Right cardiac atrium (tissue), 5 donors: ENCODE data around the gene CNTFR. TPM values are rescaled to one million over a fixed set of nuclear protein-coding genes. Genes with fewer than 3 reads are reported as not detected.
A peak's percentile ranks its signal among the peaks of the same experiment; 100 is the strongest.

Source experiments
- ATAC-seq, 2 donors: fragments of 200-7000 bp; cut with Tn5 transposase; one replicate each; pipeline versions ENCODE4 v1.8.0 to v1.9.1; 2020; ENCODE audit warnings: moderate library complexity in 2 of 2, mild to moderate bottlenecking in 1 of 2
- DNase-seq, 3 donors: peaks; one replicate each; pipeline ENCODE4 v3.0.0-alpha.2; 2020
- H3K27ac ChIP-seq: one replicate; pipeline ENCODE4 v1.5.1; 2013; ENCODE audit warnings: mild to moderate bottlenecking, low read length, control low read depth, moderate library complexity
- H3K27me3 ChIP-seq: one replicate; pipeline ENCODE4 v1.6.1; 2013; ENCODE audit not compliant: control insufficient read depth, insufficient read depth
- H3K4me1 ChIP-seq: one replicate; pipeline ENCODE4 v1.6.1; 2013; ENCODE audit warnings: low read length; ENCODE audit not compliant: control insufficient read depth, insufficient read depth
- H3K4me3 ChIP-seq: one replicate; pipeline ENCODE4 v1.5.1; 2013; ENCODE audit warnings: low read length, control low read depth
- H3K9me3 ChIP-seq: one replicate; pipeline ENCODE4 v1.6.1; 2013; ENCODE audit warnings: low read length; ENCODE audit not compliant: control insufficient read depth
- WGBS: extraction: QIAGEN DNeasy Blood & Tissue Kit; methylation state at CpG from one replicate; pipeline ENCODE4 v1.1.7; 2013; 5-methylcytosine and 5-hydroxymethylcytosine counted together
- intact Hi-C, 4 donors: fragments of 100-400 bp; cut with DNase I; formaldehyde crosslinking; loops; one replicate each; pipeline versions ENCODE4 v1.11.0 to v1.14.0; 2022 to 2023
- polyA plus RNA-seq: library from polyadenylated mRNA; stranded (reverse); fragments of 200-250 nt; gene quantifications from one replicate; pipeline ENCODE4 v1.2.3, GENCODE V29; 2013
- total RNA-seq, 4 donors: library from RNA; stranded (reverse); fragmentation: NEBNext Ultra II Directional; extraction: Animal tissue kit (Norgen Biotek cat#: 25700); gene quantifications; one replicate each; pipeline ENCODE4 v1.2.1, GENCODE V29; 2021
- donor health status: healthy with polysubstance abuse.
- donor health status: DM: no; HTN: yes; CAD: no.
- donor health status: DM: no; HTN: no; CAD: no.
- donor health status: DM: no; HTN: yes; CAD: no; lungs with severe emphysema.
- donor health status: DM: yes; HTN: yes; CAD: no.

The CNTFR gene
- total and polyA plus RNA-seq, 5 donors, result 14.9 to 66.4 (median 51.5) TPM

GRCh38 chr9:34502471-34502870 is 87.1 kb downstream of the CNTFR start:
- intact Hi-C loops, result loop anchor here in 2 of 4 donors (5.0 to 10.0 kb wide), 6 partner anchors 45 to 100 kb away; no protein-coding TSS in a partner anchor
- H3K27ac ChIP-seq, result no peak overlapping the region
- no peaks in the 10 kb centered on the region for H3K9me3 ChIP-seq
- no peak overlapping the region for H3K4me3 ChIP-seq
- WGBS, result 47% methylated on average over 10 of the region's 10 CpGs
- H3K4me1 ChIP-seq, result peaks cover 6% of the 10 kb centered on the region
- H3K27me3 ChIP-seq, result no peaks in the 10 kb centered on the region
- DNase-seq (no peak), ATAC-seq (peak in 1 of 2 donors; percentile 36)

- peak; percentile 90 to 91 for ATAC-seq
- 10% methylated on average over 5 of the region's 5 CpGs for WGBS
- H3K27ac ChIP-seq, result no peak overlapping the region
- H3K4me3 ChIP-seq, result no peak overlapping the region
- peaks cover 6% of the 10 kb centered on the region for H3K4me1 ChIP-seq
- no peaks in the 10 kb centered on the region for H3K9me3 ChIP-seq
- H3K27me3 ChIP-seq, result no peaks in the 10 kb centered on the region
- DNase-seq, result peak; percentile 82 to 91 (median 89)
- intact Hi-C loops, result loop anchor here (2.0 to 10.0 kb wide), 9 partner anchors 45 to 169 kb away; no protein-coding TSS in a partner anchor
Observed at GRCh38 chr9:34501889-34502425, 87.6 kb downstream of the CNTFR start.

Other genes starting within 250 kb of the CNTFR start
- 1 to 10 TPM; 4.6 to 5.2 (median 4.8) TPM for gene MYORG, start 212.8 kb downstream of the CNTFR start, total RNA-seq
- 1.9 TPM for gene MYORG, start 212.8 kb downstream of the CNTFR start, polyA plus RNA-seq
- 10 to 100 TPM; 23.2 to 28.1 (median 25.5) TPM for gene FAM219A, start 131.2 kb downstream of the CNTFR start, total RNA-seq
- gene FAM219A, start 131.2 kb downstream of the CNTFR start, polyA plus RNA-seq, result 19.8 TPM
- gene DNAI1, start 130.9 kb downstream of the CNTFR start, total RNA-seq, result not detected
- gene DNAI1, start 130.9 kb downstream of the CNTFR start, polyA plus RNA-seq, result 0.16 TPM
- 1 to 10 TPM in 3 of 4 donors, under 1 TPM in 1; 0.67 to 2.3 (median 1.6) TPM for gene ENHO, start 66.7 kb downstream of the CNTFR start, total RNA-seq
- 3.2 TPM for gene ENHO, start 66.7 kb downstream of the CNTFR start, polyA plus RNA-seq
- 10 to 100 TPM; 17.8 to 34.5 (median 31.3) TPM for gene RPP25L, start 22.4 kb upstream of the CNTFR start, total RNA-seq
- 49.0 TPM for gene RPP25L, start 22.4 kb upstream of the CNTFR start, polyA plus RNA-seq
- gene DCTN3, start 30.8 kb upstream of the CNTFR start, total RNA-seq, result 100 to 1,000 TPM in 3 of 4 donors, 10 to 100 TPM in 1; 99.3 to 128 (median 117) TPM
- gene DCTN3, start 30.8 kb upstream of the CNTFR start, polyA plus RNA-seq, result 113 TPM
- gene ARID3C, start 39.3 kb upstream of the CNTFR start, total RNA-seq, result not detected
- gene ARID3C, start 39.3 kb upstream of the CNTFR start, polyA plus RNA-seq, result not detected
- gene SIGMAR1, start 48.1 kb upstream of the CNTFR start, total RNA-seq, result 10 to 100 TPM; 28.6 to 37.2 (median 35.5) TPM
- 36.0 TPM for gene SIGMAR1, start 48.1 kb upstream of the CNTFR start, polyA plus RNA-seq
- 10 to 100 TPM; 37.3 to 71.2 (median 66.3) TPM for gene GALT, start 57.0 kb upstream of the CNTFR start, total RNA-seq
- 57.1 TPM for gene GALT, start 57.0 kb upstream of the CNTFR start, polyA plus RNA-seq
- 10 to 100 TPM; 48.7 to 92.2 (median 73.9) TPM for gene IL11RA, start 62.5 kb upstream of the CNTFR start, total RNA-seq
- 49.3 TPM for gene IL11RA, start 62.5 kb upstream of the CNTFR start, polyA plus RNA-seq
- gene CCL27, start 72.9 kb upstream of the CNTFR start, total RNA-seq, result under 1 TPM in 1 of 4 donors, not detected in 3; 0.46 TPM
- gene CCL27, start 72.9 kb upstream of the CNTFR start, polyA plus RNA-seq, result 0.18 TPM
- gene CCL19, start 101.6 kb upstream of the CNTFR start, total RNA-seq, result 1 to 10 TPM; 1.4 to 9.2 (median 6.3) TPM
- 0.66 TPM for gene CCL19, start 101.6 kb upstream of the CNTFR start, polyA plus RNA-seq
- 1 to 10 TPM; 1.3 to 3.8 (median 2.2) TPM for gene CCL21, start 120.4 kb upstream of the CNTFR start, total RNA-seq
- 2.7 TPM for gene CCL21, start 120.4 kb upstream of the CNTFR start, polyA plus RNA-seq